GM21529 (cell line): ENCODE results near the gene PRDM16.

ENCODE experiments used
- ATAC-seq: cut with Tn5 transposase; IDR thresholded peaks from one replicate; pipeline ENCODE4 v1.9.1; 2021; ENCODE audit not compliant: unreplicated experiment

The PRDM16 gene

GRCh38 chr1:3434406-3435110 lies 365.6 kb downstream of the PRDM16 start:
- no peak for ATAC-seq

GRCh38 chr1:3435666-3436065 lies 366.7 kb downstream of the PRDM16 start:
- no peak for ATAC-seq

- no peak for ATAC-seq
Observed at GRCh38 chr1:3436451-3436850, 367.4 kb downstream of the PRDM16 start.

GRCh38 chr1:3436901-3437300 lies 367.9 kb downstream of the PRDM16 start:
- ATAC-seq: no peak

- no peak for ATAC-seq
Observed at GRCh38 chr1:3438661-3439180, 369.7 kb downstream of the PRDM16 start.

GRCh38 chr1:3439346-3440299 lies 370.6 kb downstream of the PRDM16 start:
- ATAC-seq: no peak

- no peak for ATAC-seq
Observed at GRCh38 chr1:3440300-3440681, 371.3 kb downstream of the PRDM16 start.

- ATAC-seq: no peak
Observed at GRCh38 chr1:3440711-3441409, 371.9 kb downstream of the PRDM16 start.

GRCh38 chr1:3441410-3441847 lies 372.4 kb downstream of the PRDM16 start:
- ATAC-seq: no peak

GRCh38 chr1:3441880-3442279 lies 372.9 kb downstream of the PRDM16 start:
- no peak for ATAC-seq

GRCh38 chr1:3442331-3442730 lies 373.3 kb downstream of the PRDM16 start:
- ATAC-seq: no peak

- ATAC-seq: no peak
Observed at GRCh38 chr1:3442901-3443300, 373.9 kb downstream of the PRDM16 start.

GRCh38 chr1:3443807-3444206 lies 374.8 kb downstream of the PRDM16 start:
- ATAC-seq: no peak

- ATAC-seq: no peak
Observed at GRCh38 chr1:3444298-3444697, 375.3 kb downstream of the PRDM16 start.

GRCh38 chr1:3444736-3445135 lies 375.7 kb downstream of the PRDM16 start:
- ATAC-seq: no peak

- ATAC-seq: no peak
Observed at GRCh38 chr1:3450202-3450863, 381.3 kb downstream of the PRDM16 start.

- no peak for ATAC-seq
Observed at GRCh38 chr1:3450983-3451382, 382.0 kb downstream of the PRDM16 start.

- no peak for ATAC-seq
Observed at GRCh38 chr1:3451994-3452865, 383.2 kb downstream of the PRDM16 start.

- no peak for ATAC-seq
Observed at GRCh38 chr1:3452866-3453175, 383.8 kb downstream of the PRDM16 start.

- no peak for ATAC-seq
Observed at GRCh38 chr1:3453203-3453761, 384.3 kb downstream of the PRDM16 start.
